GM23338 (cell line): ENCODE data around the gene USP17L30. TPM values are rescaled to one million over a fixed set of nuclear protein-coding genes. Genes with fewer than 3 reads are reported as not detected.
"Not testable (repeated sequence)": the region's sequence is repeated elsewhere in the genome, so short reads cannot be mapped to it uniquely, and the experiment has no call there.

Source experiments
- ATAC-seq: fragments of 200-7000 bp; cut with Tn5 transposase; 3 replicates; pipeline ENCODE4 v1.9.1; 2020
- DNase-seq: peaks from one replicate; pipeline ENCODE4 v3.0.0-alpha.2; 2015; ENCODE audit warnings: low spot score
- H2AFZ ChIP-seq: fragments of 200-600 bp; sonication (generic); 2 replicates; pipeline ENCODE4 v1.8.0; 2016; ENCODE audit warnings: antibody characterized with exemption, mild to moderate bottlenecking, moderate library complexity
- H3F3A ChIP-seq: fragments of 200-600 bp; sonication (generic); replicated peaks from 2 replicates; pipeline ENCODE4 v1.8.0; 2017; ENCODE audit warnings: antibody characterized with exemption, mixed run types, low read depth
- H3K27ac ChIP-seq: fragments of 200-600 bp; sonication (generic); 2 replicates; pipeline ENCODE4 v1.6.1; 2016; ENCODE audit warnings: low read depth
- H3K27me3 ChIP-seq: fragments of 200-600 bp; sonication (generic); 2 replicates; pipeline ENCODE4 v1.8.0; 2016; ENCODE audit warnings: mild to moderate bottlenecking, mixed run types, moderate library complexity; ENCODE audit not compliant: insufficient read depth
- H3K36me3 ChIP-seq: fragments of 200-600 bp; sonication (generic); 2 replicates; pipeline ENCODE4 v1.8.0; 2016; ENCODE audit warnings: mild to moderate bottlenecking; ENCODE audit not compliant: insufficient read depth
- H3K4me1 ChIP-seq: fragments of 200-600 bp; sonication (generic); 2 replicates; pipeline ENCODE4 v1.8.0; 2016; ENCODE audit warnings: mild to moderate bottlenecking, moderate library complexity; ENCODE audit not compliant: insufficient read depth
- H3K4me2 ChIP-seq: fragments of 200-600 bp; sonication (generic); 2 replicates; pipeline ENCODE4 v1.7.1; 2017; ENCODE audit warnings: mixed run types
- H3K4me3 ChIP-seq: fragments of 200-600 bp; sonication (generic); 2 replicates; pipeline ENCODE4 v1.6.1; 2016; ENCODE audit warnings: mixed run types
- H3K79me2 ChIP-seq: fragments of 200-600 bp; sonication (generic); replicated peaks from 2 replicates; pipeline ENCODE4 v1.8.0; 2017; ENCODE audit warnings: mild to moderate bottlenecking; ENCODE audit not compliant: insufficient read depth
- H3K9me2 ChIP-seq: fragments of 200-600 bp; sonication (generic); 2 replicates; pipeline ENCODE4 v1.8.0; 2017; ENCODE audit not compliant: insufficient read depth
- H4K20me1 ChIP-seq: fragments of 200-600 bp; sonication (generic); replicated peaks from 2 replicates; pipeline ENCODE4 v1.8.0; 2017; ENCODE audit warnings: mild to moderate bottlenecking; ENCODE audit not compliant: insufficient read depth
- H3K27ac Mint-ChIP-seq: 2 replicates; pipeline ENCODE4 v1.8.0; 2020; ENCODE audit warnings: inconsistent platforms, mild to moderate bottlenecking, moderate library complexity, mixed read lengths
- H3K27me3 Mint-ChIP-seq: 3 replicates; pipeline ENCODE4 v1.8.0; 2022; ENCODE audit warnings: low read depth, mild to moderate bottlenecking, moderate library complexity, mixed read lengths, inconsistent platforms; ENCODE audit not compliant: insufficient read depth, poor library complexity
- H3K36me3 Mint-ChIP-seq: 3 replicates; pipeline ENCODE4 v1.8.0; 2021; ENCODE audit warnings: low read depth, mild to moderate bottlenecking, inconsistent platforms, moderate library complexity, mixed read lengths
- H3K4me1 Mint-ChIP-seq: 3 replicates; pipeline ENCODE4 v1.8.0; 2020; ENCODE audit warnings: mild to moderate bottlenecking, inconsistent platforms, mixed read lengths
- H3K4me3 Mint-ChIP-seq: 3 replicates; pipeline ENCODE4 v1.8.0; 2021; ENCODE audit warnings: moderate library complexity, mild to moderate bottlenecking, inconsistent platforms, mixed read lengths
- H3K9me3 Mint-ChIP-seq: 3 replicates; pipeline ENCODE4 v1.8.0; 2020; ENCODE audit warnings: moderate library complexity, mild to moderate bottlenecking, inconsistent platforms, mixed read lengths
- CTCF ChIP-seq, 2 experiments: fragments of 200-600 bp in 1 of 2; sonication (generic) in 1 of 2; conservative IDR thresholded peaks; 2 replicates each; pipeline versions ENCODE4 v1.5.1 to v1.6.1; 2016 to 2017; ENCODE audit warnings: antibody characterized with exemption in 2 of 2, low read depth in 2 of 2, mild to moderate bottlenecking in 2 of 2, moderate library complexity in 1 of 2
- ETS1 ChIP-seq: IDR thresholded peaks from 2 replicates; pipeline ENCODE4 v1.6.1; 2016; ENCODE audit warnings: antibody characterized with exemption
- STAT1 ChIP-seq: IDR thresholded peaks from one replicate; pipeline ENCODE4 v1.6.1; 2016; ENCODE audit warnings: antibody characterized with exemption; ENCODE audit not compliant: unreplicated experiment
- ZNF114 ChIP-seq: fragments of 250-450 bp; sonication (Bioruptor Pico); IDR thresholded peaks from 2 replicates; pipeline ENCODE4 v1.5.0; 2020; ENCODE audit warnings: mild to moderate bottlenecking, moderate library complexity
- ZNF462 ChIP-seq: fragments of 250-450 bp; sonication (Bioruptor Pico); IDR thresholded peaks from 2 replicates; pipeline ENCODE4 v1.5.0; 2020; ENCODE audit warnings: mild to moderate bottlenecking, moderate library complexity
- polyA plus RNA-seq: library from polyadenylated mRNA; unstranded; fragments of >200 nt; fragmentation: Nextera tagmentation; extraction: Ambion mirVana; gene quantifications from 2 replicates; pipeline ENCODE4 v1.2.1, GENCODE V29; 2016
- total RNA-seq: library from RNA; depleted of rRNA; stranded (reverse); fragments of >200 nt; shearing (Covaris generic); gene quantifications from 2 replicates; pipeline ENCODE4 v1.2.3, GENCODE V29; 2014

The USP17L30 gene
- total and polyA plus RNA-seq, 2 experiments from 2014 or later = not detected

GRCh38 chr4:9381012-9381534 is 18.1 kb downstream of the USP17L30 start:
- not testable (repeated sequence) for H3F3A ChIP-seq, H3K36me3 Mint-ChIP-seq, H3K27ac Mint-ChIP-seq, H3K27me3 Mint-ChIP-seq, H3K4me3 Mint-ChIP-seq, H3K27ac ChIP-seq, H3K4me1 ChIP-seq, H3K27me3 ChIP-seq, H3K79me2 ChIP-seq, H2AFZ ChIP-seq, H4K20me1 ChIP-seq, H3K9me2 ChIP-seq, H3K36me3 ChIP-seq, H3K9me3 Mint-ChIP-seq, H3K4me1 Mint-ChIP-seq
- peak overlapping the region; percentile 46; the same call in 1 of the 2 replicates for H3K4me3 ChIP-seq
- TF ChIP-seq CTCF (conservative IDR thresholded peaks at IDR 0.05; ENCODE audit: low read depth in 2 of 2) = peak; percentile 47 to 63
- H3K4me2 ChIP-seq = 0 out of 2 replicates have a peak overlapping the region, but pooled peaks have one; percentile 43
- ATAC-seq (peak; percentile 84), DNase-seq (peak; percentile 38)

GRCh38 chr4:9384126-9384525 is 21.2 kb downstream of the USP17L30 start:
- no peaks in the 10 kb centered on the region for H3F3A ChIP-seq
- Mint-ChIP-seq H3K27me3 (no peaks in the 10 kb centered on the region), H3K4me1 (no peaks in the 10 kb centered on the region), H3K4me3 (no peak overlapping the region), H3K36me3 (no peaks in the 10 kb centered on the region), H3K27ac (no peak overlapping the region), H3K9me3 (no peaks in the 10 kb centered on the region)
- H3K79me2 ChIP-seq = no peaks in the 10 kb centered on the region
- no peaks in the 10 kb centered on the region for H3K4me1 ChIP-seq
- no peaks in the 10 kb centered on the region for H3K36me3 ChIP-seq
- H3K4me3 ChIP-seq = no peak overlapping the region
- no peaks in the 10 kb centered on the region for H3K27me3 ChIP-seq
- H4K20me1 ChIP-seq = no peaks in the 10 kb centered on the region
- H3K4me2 ChIP-seq = no peak overlapping the region
- H3K27ac ChIP-seq = no peak overlapping the region
- DNase-seq (no peak), ATAC-seq (no peak)
- TF ChIP-seq CTCF (conservative IDR thresholded peaks at IDR 0.05; ENCODE audit: low read depth in 2 of 2) = no peak
- TF ChIP-seq ETS1 = no peak
- no peak for TF ChIP-seq STAT1
- TF ChIP-seq ZNF462 (CRISPR knock-in tag) = no peak
- no peak for TF ChIP-seq ZNF114 (CRISPR knock-in tag)
- no peaks in the 10 kb centered on the region for H3K9me2 ChIP-seq
- H2AFZ ChIP-seq = no peak overlapping the region

- H3K9me2 ChIP-seq, H3K4me1 Mint-ChIP-seq, H3K4me2 ChIP-seq, H3K27me3 Mint-ChIP-seq, DNase-seq, H3K36me3 ChIP-seq, ATAC-seq, H3K4me3 ChIP-seq, H3K4me1 ChIP-seq, H4K20me1 ChIP-seq, H3K27ac ChIP-seq, H3F3A ChIP-seq, H3K27me3 ChIP-seq, H3K79me2 ChIP-seq, H3K4me3 Mint-ChIP-seq, H2AFZ ChIP-seq, H3K27ac Mint-ChIP-seq, H3K9me3 Mint-ChIP-seq, H3K36me3 Mint-ChIP-seq: not testable (repeated sequence)
These were observed 26.1 kb downstream of the USP17L30 start for GRCh38 chr4:9389001-9389400.
